GM20000 (cell line): Measurements from ENCODE around the gene COL13A1.

Source experiments
- DNase-seq: peaks from one replicate; pipeline ENCODE4 v3.0.0; 2012; ENCODE audit warnings: low spot score
- CTCF ChIP-seq: IDR thresholded peaks from 2 replicates; pipeline ENCODE4 v1.5.1; 2012; ENCODE audit warnings: mild to moderate bottlenecking, control low read depth; ENCODE audit errors: extremely low read depth, missing control alignments

The COL13A1 gene

GRCh38 chr10:69810097-69810496 is 8.4 kb downstream of the COL13A1 start:
- TF ChIP-seq CTCF: no peak
- no peak for DNase-seq

GRCh38 chr10:69810675-69811397 is 9.1 kb downstream of the COL13A1 start:
- no peak for TF ChIP-seq CTCF
- no peak for DNase-seq

- TF ChIP-seq CTCF: no peak
- DNase-seq: no peak
Measured at GRCh38 chr10:69813632-69814031, 11.9 kb downstream of the COL13A1 start.

- no peak for DNase-seq
- no peak for TF ChIP-seq CTCF
Measured at GRCh38 chr10:69814251-69814650, 12.5 kb downstream of the COL13A1 start.

GRCh38 chr10:69815104-69815503 is 13.4 kb downstream of the COL13A1 start:
- TF ChIP-seq CTCF: no peak
- no peak for DNase-seq

GRCh38 chr10:69816521-69816920 is 14.8 kb downstream of the COL13A1 start:
- no peak for TF ChIP-seq CTCF
- DNase-seq: no peak

GRCh38 chr10:69817078-69817581 is 15.4 kb downstream of the COL13A1 start:
- no peak for TF ChIP-seq CTCF
- DNase-seq: no peak
